ENCODE data around the gene SLC35F3.

Gene SLC35F3

GRCh38 chr1:234265321-234265720, 360.8 kb downstream of the SLC35F3 start:
- no peak for DNase-seq

- no peak for DNase-seq
Measured at GRCh38 chr1:234265861-234266260, 361.4 kb downstream of the SLC35F3 start.

DNA sequence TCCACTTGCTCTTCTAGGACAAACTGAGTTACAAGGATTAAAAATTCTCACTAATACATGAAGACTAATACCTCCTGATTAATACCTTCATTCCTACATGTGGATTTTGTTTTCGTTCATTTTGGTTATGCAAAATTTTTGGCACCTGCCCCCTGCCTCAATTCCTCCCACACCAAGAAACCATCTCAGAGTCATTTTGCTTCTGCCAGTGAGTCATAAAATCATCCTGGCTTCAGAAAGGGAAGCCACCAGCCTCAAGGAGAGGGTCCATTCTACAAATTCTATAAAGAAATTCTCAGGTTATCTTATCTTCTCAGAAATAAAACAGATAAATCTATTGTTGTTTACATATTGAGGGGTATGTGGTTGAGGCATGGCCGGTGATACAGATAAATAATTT, 365.6 kb downstream of the SLC35F3 start:
- DNase-seq = no peak

- no peak for DNase-seq
Measured at GRCh38 chr1:234270581-234271242, 366.2 kb downstream of the SLC35F3 start.

GRCh38 chr1:234271243-234271606, 366.7 kb downstream of the SLC35F3 start:
- no peak for DNase-seq

GRCh38 chr1:234272656-234273312, 368.3 kb downstream of the SLC35F3 start:
- DNase-seq = no peak

DNA sequence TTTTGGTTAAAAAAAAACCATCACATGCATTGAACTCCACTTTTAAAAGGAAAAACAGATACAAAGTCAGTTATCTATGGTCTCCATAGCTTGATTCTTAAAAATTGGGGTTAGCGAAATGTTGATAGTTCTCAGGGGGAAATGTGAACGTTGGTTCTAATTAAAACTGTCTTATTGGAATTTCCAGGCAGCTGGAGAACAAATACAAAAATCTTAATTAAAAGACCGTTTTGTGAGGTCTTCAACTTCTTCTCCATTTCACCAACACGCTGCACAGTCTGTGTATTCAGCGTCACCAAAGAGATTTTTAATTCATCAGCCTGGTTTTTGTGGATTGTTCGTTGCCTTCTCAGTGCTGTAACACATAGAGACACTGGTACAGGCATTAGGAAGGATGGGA, 369.5 kb downstream of the SLC35F3 start:
- no peak for DNase-seq

DNA sequence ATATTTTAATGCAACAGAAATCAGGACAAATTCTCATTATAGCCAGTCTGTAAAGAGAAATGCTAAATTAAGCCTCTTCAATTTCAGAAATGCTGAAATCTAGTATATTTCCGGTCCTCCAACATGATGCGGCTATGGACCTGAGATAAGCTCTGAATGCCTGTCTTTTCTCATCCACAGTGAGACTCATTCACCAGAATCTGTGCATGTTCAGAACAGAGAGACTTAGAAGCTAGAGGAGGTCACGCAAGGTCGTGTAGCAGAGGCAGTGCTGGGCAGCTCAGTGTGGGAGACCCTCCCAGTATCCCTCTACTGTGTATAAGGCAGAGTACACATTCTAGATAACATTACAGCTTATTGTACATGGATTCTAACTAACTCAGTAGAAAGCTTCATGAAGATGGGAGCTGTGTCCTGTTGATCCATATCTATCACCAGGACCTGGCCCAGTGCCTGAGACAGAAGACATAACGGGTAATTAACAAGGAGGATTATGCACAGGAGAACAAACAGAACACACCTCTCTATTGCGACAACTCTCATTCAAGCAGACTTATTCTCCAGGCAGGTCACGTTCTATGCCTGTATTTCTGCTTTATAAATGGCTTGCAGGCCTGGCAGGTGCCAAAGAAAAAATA, 371.8 kb downstream of the SLC35F3 start:
- DNase-seq = no peak

GRCh38 chr1:234277161-234277868, 372.8 kb downstream of the SLC35F3 start:
- no peak for DNase-seq

DNA sequence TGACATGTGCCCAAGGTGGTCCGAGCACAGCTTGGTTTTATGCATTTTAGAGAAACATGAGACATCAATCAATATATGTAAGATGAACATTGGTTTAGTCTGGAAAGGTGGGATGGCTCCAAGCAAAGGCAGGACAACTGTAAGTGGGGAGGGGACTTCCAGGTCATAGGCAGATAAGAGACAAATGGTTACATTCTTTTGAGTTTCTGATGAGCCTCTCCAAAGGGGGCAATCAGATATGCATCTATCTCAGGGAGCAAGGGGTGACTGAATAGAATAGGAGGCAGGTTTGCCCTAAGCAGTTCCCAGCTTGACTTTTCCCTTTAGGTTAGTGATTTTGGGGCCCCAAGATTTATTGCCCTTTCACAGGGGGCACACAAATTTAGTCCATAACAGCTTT, 374.5 kb downstream of the SLC35F3 start:
- DNase-seq = no peak

GRCh38 chr1:234280500-234280899, 376.0 kb downstream of the SLC35F3 start:
- no peak for DNase-seq

DNA sequence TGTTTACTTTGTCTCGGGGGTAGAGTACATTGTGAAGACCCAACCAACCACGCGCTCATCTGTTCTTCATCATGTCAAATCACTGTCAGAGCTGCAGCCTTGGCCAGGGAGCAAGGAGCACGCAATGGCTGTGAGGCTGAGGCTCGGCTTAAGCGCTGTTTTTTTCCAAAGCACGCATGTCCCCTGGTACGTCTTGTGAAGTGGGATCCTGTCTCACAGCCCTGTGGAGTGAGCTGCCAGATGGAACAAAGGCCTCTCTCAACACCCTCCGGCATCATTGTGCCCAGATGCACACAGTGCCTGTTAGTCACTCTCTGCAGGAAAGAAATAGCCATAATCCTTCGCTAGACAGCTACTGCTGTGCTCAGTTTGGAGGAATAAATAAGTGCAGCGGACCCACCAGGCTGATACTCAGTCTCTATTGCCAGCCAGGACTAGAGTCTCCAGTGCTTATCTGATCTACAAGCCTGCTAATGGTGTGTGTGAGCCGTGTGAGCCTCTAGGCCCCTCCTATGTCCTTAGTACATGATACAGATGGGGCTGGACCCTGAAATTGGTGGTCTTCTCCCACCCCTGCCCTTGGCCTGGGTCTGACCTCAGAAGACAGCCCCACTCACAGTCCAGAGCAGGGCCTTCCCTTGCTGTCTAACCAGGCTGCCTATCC, 377.5 kb downstream of the SLC35F3 start:
- DNase-seq = no peak

DNA sequence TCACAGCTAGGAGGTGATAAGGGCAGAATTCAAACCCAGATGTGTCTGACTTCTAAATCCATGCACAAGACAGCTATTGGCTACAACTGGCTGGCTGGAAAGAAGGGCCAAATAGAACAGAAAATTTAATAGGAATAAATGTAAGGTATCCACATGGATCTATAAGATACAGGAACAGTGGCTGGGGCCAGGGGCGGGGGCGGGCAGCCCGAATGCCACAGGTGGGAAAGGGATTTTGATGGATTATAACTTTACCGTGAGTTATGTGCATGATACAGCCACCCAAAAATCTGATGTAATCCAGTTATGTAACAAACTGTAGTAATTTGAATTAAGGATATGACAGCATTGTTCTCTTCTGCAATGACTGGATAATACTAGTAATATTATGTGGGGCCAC, 381.7 kb downstream of the SLC35F3 start:
- no peak for DNase-seq

GRCh38 chr1:234288946-234289345, 384.5 kb downstream of the SLC35F3 start:
- no peak for DNase-seq

GRCh38 chr1:234289538-234290305, 385.2 kb downstream of the SLC35F3 start:
- DNase-seq = no peak

DNA sequence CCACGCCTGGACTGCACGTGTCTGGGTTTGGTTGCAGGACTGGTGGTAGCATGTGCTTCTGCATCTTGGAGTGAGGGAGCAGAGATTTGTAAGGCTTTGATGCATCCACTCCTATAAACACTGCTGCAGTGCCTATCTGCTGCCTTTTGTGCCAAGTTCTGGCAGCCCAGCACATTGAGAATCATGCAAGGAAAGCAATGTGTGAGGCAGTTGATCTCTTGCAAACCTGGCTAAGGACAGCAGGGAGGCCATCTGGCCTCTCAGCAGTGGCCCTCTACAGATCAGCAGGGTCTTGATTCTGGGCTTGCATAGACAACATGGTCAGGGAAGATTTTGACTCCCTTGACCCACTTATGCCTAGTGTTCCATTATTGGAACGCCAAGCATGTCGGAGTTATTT, 387.5 kb downstream of the SLC35F3 start:
- no peak for DNase-seq

GRCh38 chr1:234292548-234292947, 388.1 kb downstream of the SLC35F3 start:
- DNase-seq = no peak

DNA sequence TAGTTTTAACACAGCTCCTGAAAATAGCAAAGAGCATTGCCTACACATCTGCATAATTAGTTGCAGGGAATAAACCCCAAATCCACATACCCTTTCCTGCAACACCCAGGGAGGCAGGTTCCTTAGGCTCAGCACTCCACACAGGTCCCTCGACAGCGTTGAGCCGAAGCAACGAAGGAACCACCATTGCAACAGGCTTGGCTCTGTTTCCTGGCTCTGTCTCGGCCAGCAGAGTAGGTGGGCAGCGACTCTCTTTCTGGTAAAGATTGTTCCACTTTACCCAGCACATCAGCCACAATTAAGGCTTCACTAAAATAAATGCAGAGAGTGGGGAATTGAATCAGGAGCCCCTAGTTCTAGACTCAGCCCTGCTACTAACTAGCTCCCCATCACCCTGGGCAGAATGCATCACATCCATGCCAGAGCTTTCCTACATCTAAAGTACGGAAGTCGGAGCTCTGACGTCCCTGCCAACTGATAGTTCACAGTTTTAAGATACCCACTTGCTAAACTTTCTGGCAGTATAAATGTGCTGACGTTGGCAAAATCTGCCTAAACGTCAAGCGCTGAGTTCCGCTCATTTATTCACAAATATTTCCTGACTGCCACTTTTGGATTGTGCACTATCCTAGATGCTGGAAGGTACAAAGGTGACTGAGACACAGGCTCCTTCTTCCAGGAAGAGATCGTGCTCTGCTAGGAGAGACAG, 389.8 kb downstream of the SLC35F3 start:
- DNase-seq = no peak

DNA sequence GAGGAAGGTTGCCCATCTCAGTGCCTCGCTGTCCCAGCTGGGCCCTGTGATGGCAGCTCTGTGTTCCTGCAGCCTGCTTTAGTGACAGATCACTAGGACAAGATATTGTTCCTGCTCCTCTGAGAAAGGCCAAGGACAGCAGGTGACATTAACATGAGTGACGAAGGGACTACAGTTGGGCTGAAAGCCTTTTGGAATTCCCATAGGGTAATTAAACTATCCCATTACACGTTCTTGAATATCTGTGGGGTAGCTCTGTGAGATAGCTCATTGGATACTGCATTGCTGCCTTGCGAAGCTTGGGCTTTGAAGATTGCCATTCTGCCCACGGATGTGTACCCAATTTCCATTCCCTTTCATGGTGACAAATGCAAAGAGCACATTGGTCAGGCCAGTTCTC, 390.6 kb downstream of the SLC35F3 start:
- DNase-seq = no peak

- no peak for DNase-seq
Measured at GRCh38 chr1:234295626-234296025, 391.1 kb downstream of the SLC35F3 start.

- DNase-seq = no peak
Measured at GRCh38 chr1:234296496-234296895, 392.0 kb downstream of the SLC35F3 start.

DNA sequence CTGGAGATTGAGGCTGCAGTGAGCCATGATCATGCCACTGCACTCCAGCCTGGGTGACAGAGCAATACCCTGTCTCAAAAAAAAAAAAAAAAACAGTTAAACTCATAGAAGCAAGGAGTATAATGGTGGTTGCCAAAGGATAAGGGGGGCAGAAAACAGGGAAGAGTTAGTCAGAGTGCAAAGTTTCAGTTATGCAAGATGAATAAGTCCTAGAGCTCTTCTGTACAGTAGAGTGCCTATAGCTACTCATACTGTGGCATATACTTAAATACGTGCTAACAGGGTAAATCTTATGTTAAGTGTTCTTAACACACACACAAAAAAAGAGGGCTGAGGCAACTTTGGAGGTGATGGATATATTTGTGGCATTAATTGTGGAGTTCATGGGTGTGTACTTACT, 393.2 kb downstream of the SLC35F3 start:
- DNase-seq = no peak

All from CD4-positive, alpha-beta T cell treated with Interleukin-15 for 1 hour (primary cell).